Measurements from ENCODE around the gene CLCN1.

GRCh38 chr7:143391462-143392404, 75.8 kb downstream of the CLCN1 start:
- TF ChIP-seq CTCF (conservative IDR thresholded peaks at IDR 0.05; ENCODE audit: low read depth, low read length) (no peak), EZH2 (IDR thresholded peaks at IDR 0.05; ENCODE audit: borderline replicate concordance, low read depth, low read length, poor library complexity, severe bottlenecking) (no peak)

All from A673 (cell line).